HEK293T (cell line): ENCODE data around the gene KDM2B.

Experiments used
- CTCF ChIA-PET: fragments of 350-600 bp; formaldehyde crosslinking; extraction: SDS; loops from one replicate; lab custom pipeline; 2021; ENCODE audit warnings: antibody characterized with exemption, inconsistent platforms; lab: Yijun Ruan, JAX
- POLR2A ChIA-PET: fragments of 350-600 bp; formaldehyde crosslinking; extraction: SDS; loops from one replicate; lab custom pipeline; 2020; ENCODE audit warnings: antibody characterized with exemption, inconsistent platforms; lab: Yijun Ruan, JAX
- DNase-seq: peaks from one replicate; pipeline ENCODE4 v3.0.0; 2012; ENCODE audit warnings: mixed read lengths; ENCODE audit errors: extremely low spot score
- ARNT ChIP-seq: fragments of 450-650 bp; IDR thresholded peaks from 2 replicates; pipeline ENCODE4 v1.6.1; 2017; ENCODE audit warnings: mild to moderate bottlenecking
- BHLHE40 ChIP-seq: fragments of 450-650 bp; IDR thresholded peaks from 2 replicates; pipeline ENCODE4 v1.6.1; 2016; ENCODE audit warnings: mild to moderate bottlenecking, moderate library complexity, borderline replicate concordance
- CTBP1 ChIP-seq: fragments of 450-650 bp; IDR thresholded peaks from 2 replicates; pipeline ENCODE4 v1.6.1; 2016; ENCODE audit warnings: borderline replicate concordance
- ELF4 ChIP-seq: fragments of 450-650 bp; IDR thresholded peaks from 2 replicates; pipeline ENCODE4 v1.6.1; 2017; ENCODE audit warnings: antibody characterized with exemption
- FOXA1 ChIP-seq: fragments of 450-650 bp; IDR thresholded peaks from 2 replicates; pipeline ENCODE4 v1.6.1; 2016; ENCODE audit warnings: mild to moderate bottlenecking
- FOXK2 ChIP-seq: fragments of 450-650 bp; IDR thresholded peaks from 2 replicates; pipeline ENCODE4 v1.6.1; 2016; ENCODE audit warnings: mild to moderate bottlenecking
- FOXM1 ChIP-seq: fragments of 450-650 bp; IDR thresholded peaks from 2 replicates; pipeline ENCODE4 v1.6.1; 2017; ENCODE audit warnings: mild to moderate bottlenecking, borderline replicate concordance
- HDGF ChIP-seq: fragments of 450-650 bp; IDR thresholded peaks from 2 replicates; pipeline ENCODE4 v1.6.1; 2017; ENCODE audit warnings: antibody characterized with exemption, borderline replicate concordance
- L3MBTL2 ChIP-seq: fragments of 450-650 bp; conservative IDR thresholded peaks from 2 replicates; pipeline ENCODE4 v1.6.1; 2016; ENCODE audit warnings: mild to moderate bottlenecking
- LEF1 ChIP-seq: fragments of 450-650 bp; IDR thresholded peaks from 2 replicates; pipeline ENCODE4 v1.6.1; 2017; ENCODE audit warnings: mild to moderate bottlenecking, borderline replicate concordance
- NFRKB ChIP-seq: fragments of 450-650 bp; IDR thresholded peaks from 2 replicates; pipeline ENCODE4 v1.6.1; 2016; ENCODE audit warnings: mild to moderate bottlenecking, moderate library complexity
- SP1 ChIP-seq: fragments of 450-650 bp; IDR thresholded peaks from 2 replicates; pipeline ENCODE4 v1.6.1; 2017
- SUZ12 ChIP-seq: fragments of 450-650 bp; IDR thresholded peaks from 2 replicates; pipeline ENCODE4 v1.6.1; 2016; ENCODE audit warnings: mild to moderate bottlenecking
- TARDBP ChIP-seq: fragments of 450-650 bp; IDR thresholded peaks from 2 replicates; pipeline ENCODE4 v1.6.1; 2016
- ZNF384 ChIP-seq: fragments of 450-650 bp; IDR thresholded peaks from 2 replicates; pipeline ENCODE4 v1.6.1; 2016
- TF ChIP-seq, protein P1 (sequence below): fragments of 450-650 bp; IDR thresholded peaks from 2 replicates; pipeline ENCODE4 v1.6.1; 2016

The KDM2B gene

DNA sequence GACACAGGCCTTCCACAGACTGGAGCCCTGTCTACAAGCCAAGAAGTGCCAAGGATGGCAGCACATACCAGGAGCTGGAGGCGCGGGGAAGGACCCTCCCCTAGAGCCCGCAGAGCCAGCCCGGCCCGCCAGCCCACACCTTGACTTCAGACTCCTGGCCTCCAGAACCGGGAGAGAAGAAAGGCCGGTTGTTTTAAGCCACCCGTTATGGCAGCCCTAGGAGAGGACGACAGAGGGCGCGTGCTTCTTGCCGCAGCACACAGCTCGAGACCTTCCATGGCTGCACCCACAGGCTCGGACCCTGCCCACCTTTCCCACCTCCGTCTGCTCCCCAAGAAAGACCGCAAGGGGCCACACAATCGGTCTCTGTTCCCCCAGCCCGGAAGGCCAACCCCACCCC is 127.2 kb downstream of the KDM2B start:
- ChIA-PET POLR2A (no interaction called here), CTCF (interaction anchor here (1.5 kb wide), 1 partner anchor 11 kb away, joined by 6 read pairs; no protein-coding TSS in a partner anchor)
- DNase-seq: no peak
- TF ChIP-seq FOXM1: no peak
- TF ChIP-seq LEF1: no peak
- TF ChIP-seq ARNT: no peak
- TF ChIP-seq, protein P1, sequence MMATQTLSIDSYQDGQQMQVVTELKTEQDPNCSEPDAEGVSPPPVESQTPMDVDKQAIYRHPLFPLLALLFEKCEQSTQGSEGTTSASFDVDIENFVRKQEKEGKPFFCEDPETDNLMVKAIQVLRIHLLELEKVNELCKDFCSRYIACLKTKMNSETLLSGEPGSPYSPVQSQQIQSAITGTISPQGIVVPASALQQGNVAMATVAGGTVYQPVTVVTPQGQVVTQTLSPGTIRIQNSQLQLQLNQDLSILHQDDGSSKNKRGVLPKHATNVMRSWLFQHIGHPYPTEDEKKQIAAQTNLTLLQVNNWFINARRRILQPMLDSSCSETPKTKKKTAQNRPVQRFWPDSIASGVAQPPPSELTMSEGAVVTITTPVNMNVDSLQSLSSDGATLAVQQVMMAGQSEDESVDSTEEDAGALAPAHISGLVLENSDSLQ: no peak
- TF ChIP-seq L3MBTL2: no peak
- no peak for TF ChIP-seq HDGF
- TF ChIP-seq SP1: no peak
- no peak for TF ChIP-seq ELF4
- TF ChIP-seq TARDBP: no peak
- no peak for TF ChIP-seq FOXK2
- no peak for TF ChIP-seq CTBP1
- TF ChIP-seq BHLHE40: no peak
- TF ChIP-seq FOXA1: no peak
- no peak for TF ChIP-seq ZNF384
- no peak for TF ChIP-seq NFRKB
- no peak for TF ChIP-seq SUZ12

DNA sequence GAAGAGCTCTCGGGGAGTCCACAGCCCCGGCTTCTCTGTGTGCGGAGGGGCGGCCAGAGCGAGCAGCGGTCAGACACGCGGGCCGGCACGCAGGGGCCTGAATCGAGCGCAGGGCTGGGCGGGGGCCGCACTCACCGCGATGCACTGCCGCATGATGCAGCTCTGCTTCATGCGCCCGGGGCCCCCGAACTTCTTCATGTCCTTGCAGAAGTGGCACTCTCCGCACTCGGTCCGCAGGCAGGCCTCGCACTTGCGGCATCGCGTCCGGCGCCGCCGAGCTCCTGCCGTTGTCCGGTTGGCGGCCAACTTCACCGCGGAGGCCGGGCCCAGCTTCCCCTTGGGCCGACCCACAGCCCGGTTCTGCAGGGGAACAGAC is 127.8 kb downstream of the KDM2B start:
- ChIA-PET POLR2A (interaction anchor here (0.7 kb wide), 1 partner anchor 53 kb away, joined by 3 read pairs; the partner anchor contains the start of gene RNF34), CTCF (no interaction called here)
- TF ChIP-seq SUZ12: no peak
- no peak for TF ChIP-seq LEF1
- TF ChIP-seq NFRKB: no peak
- no peak for TF ChIP-seq SP1
- TF ChIP-seq ZNF384: no peak
- TF ChIP-seq L3MBTL2: no peak
- no peak for TF ChIP-seq HDGF
- TF ChIP-seq ELF4: no peak
- TF ChIP-seq FOXK2: no peak
- TF ChIP-seq FOXM1: no peak
- TF ChIP-seq, protein P1: no peak
- no peak for TF ChIP-seq FOXA1

DNA sequence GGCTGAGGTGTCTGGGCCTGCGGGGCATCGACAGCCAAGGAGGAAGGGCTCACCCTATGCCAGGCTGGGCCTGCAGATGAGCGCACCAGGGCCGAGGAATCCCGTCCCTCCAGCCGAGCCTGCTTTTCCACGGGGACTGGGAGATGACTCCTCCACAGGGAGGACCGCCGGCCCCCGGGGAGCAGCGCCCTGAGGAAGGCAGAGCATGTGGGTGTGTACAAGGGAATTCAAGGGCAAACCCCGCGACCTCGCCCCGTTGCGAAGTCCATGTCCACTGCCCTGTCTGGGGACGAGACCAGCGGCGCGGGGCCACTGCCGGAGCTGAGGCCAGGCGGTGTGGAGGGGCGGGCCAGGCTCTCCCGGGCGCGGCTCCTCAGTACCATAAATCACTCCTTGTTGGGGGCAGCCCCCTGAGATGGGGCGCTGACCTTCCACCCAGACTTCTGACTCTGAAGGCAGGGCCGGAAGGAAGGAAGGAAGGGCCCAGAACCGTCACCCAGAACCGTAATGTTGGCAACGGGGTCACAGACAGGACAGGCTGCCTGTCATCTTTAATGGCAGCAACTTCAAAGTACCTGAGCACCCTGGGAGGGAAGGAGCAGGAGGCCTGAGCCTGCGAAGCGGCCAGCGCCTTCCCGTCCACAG is 128.4 kb downstream of the KDM2B start:
- TF ChIP-seq, protein P1: 0 out of 2 replicates have a peak, but pooled peaks have one; percentile 3
- TF ChIP-seq LEF1: no peak
- no peak for TF ChIP-seq HDGF
- TF ChIP-seq FOXK2: no peak
- TF ChIP-seq ARNT: no peak
- no peak for TF ChIP-seq FOXA1
- ChIA-PET CTCF (no interaction called here), POLR2A (interaction anchor here (0.7 kb wide), 1 partner anchor 52 kb away, joined by 3 read pairs; the partner anchor contains the start of gene RNF34)

More for the DNA sequence above, 127.8 kb downstream of the KDM2B start:
- DNase-seq: no peak

GRCh38 chr12:121451961-121452339 is 128.9 kb downstream of the KDM2B start:
- ChIA-PET CTCF (no interaction called here), POLR2A (no interaction called here)
- TF ChIP-seq BHLHE40 (no peak), CTBP1 (no peak), ZNF384 (no peak), HDGF (no peak), L3MBTL2 (no peak), NFRKB (no peak), FOXM1 (no peak), SP1 (no peak), LEF1 (no peak), ARNT (no peak)
- no peak for DNase-seq

More for the DNA sequence above, 128.4 kb downstream of the KDM2B start:
- DNase-seq: no peak

- DNase-seq: no peak
- TF ChIP-seq FOXA1: no peak
- TF ChIP-seq ELF4: no peak
- no peak for TF ChIP-seq SP1
- TF ChIP-seq TARDBP: no peak
- TF ChIP-seq NFRKB: no peak
- TF ChIP-seq ZNF384: no peak
- TF ChIP-seq L3MBTL2: no peak
- no peak for TF ChIP-seq FOXK2
- TF ChIP-seq HDGF: no peak
- no peak for TF ChIP-seq ARNT
- ChIA-PET CTCF (no interaction called here), POLR2A (no interaction called here)
Measured at GRCh38 chr12:121448771-121449315, 132.0 kb downstream of the KDM2B start.

GRCh38 chr12:121446750-121447149 is 134.1 kb downstream of the KDM2B start:
- ChIA-PET CTCF (no interaction called here), POLR2A (no interaction called here)
- TF ChIP-seq ZNF384: no peak
- no peak for TF ChIP-seq BHLHE40
- no peak for TF ChIP-seq FOXM1
- no peak for TF ChIP-seq HDGF
- DNase-seq: no peak
